ENCODE measurements around the gene GLIPR1L2. TPM values are rescaled to one million over a fixed set of nuclear protein-coding genes. Genes with fewer than 3 reads are reported as not detected.
A peak's percentile ranks its signal among the peaks of the same experiment; 100 is the strongest.

The GLIPR1L2 gene
- total RNA-seq, 1 donor from 2014 or later = 0.68 TPM

DNA sequence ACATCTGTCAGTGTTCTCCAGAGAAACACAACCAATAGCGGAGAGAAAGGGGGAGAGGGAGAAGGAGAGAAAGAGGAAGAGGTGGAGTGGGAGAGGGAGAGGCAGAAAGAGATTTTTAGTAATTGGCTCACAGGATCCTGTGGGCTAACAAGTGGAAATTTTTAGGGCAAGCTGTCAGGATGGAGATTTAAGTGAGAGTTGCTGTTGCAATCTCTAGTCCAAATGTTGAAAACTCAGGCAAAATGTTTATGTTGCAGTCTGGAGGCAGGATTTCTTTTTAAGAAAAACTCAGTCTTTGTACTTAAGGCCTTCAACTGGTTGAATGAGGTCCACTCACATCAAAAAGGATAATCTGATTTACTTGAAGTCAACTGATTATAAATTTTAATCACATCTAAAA is 12.5 kb upstream of the GLIPR1L2 start:
- no peaks in the 10 kb centered on the region for H3K4me1 ChIP-seq
- no peak for DNase-seq
- ATAC-seq = no peak
- no peaks in the 10 kb centered on the region for H3K36me3 ChIP-seq
- no peaks in the 10 kb centered on the region for H3K27me3 ChIP-seq (ENCODE audit: low read depth)
- no peak overlapping the region for H3K4me3 ChIP-seq
- no peak overlapping the region for H3K27ac ChIP-seq
- TF ChIP-seq, protein P1, sequence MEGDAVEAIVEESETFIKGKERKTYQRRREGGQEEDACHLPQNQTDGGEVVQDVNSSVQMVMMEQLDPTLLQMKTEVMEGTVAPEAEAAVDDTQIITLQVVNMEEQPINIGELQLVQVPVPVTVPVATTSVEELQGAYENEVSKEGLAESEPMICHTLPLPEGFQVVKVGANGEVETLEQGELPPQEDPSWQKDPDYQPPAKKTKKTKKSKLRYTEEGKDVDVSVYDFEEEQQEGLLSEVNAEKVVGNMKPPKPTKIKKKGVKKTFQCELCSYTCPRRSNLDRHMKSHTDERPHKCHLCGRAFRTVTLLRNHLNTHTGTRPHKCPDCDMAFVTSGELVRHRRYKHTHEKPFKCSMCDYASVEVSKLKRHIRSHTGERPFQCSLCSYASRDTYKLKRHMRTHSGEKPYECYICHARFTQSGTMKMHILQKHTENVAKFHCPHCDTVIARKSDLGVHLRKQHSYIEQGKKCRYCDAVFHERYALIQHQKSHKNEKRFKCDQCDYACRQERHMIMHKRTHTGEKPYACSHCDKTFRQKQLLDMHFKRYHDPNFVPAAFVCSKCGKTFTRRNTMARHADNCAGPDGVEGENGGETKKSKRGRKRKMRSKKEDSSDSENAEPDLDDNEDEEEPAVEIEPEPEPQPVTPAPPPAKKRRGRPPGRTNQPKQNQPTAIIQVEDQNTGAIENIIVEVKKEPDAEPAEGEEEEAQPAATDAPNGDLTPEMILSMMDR (IDR thresholded peaks at IDR 0.05) = no peak
- intact Hi-C loops (cut with DNase I) = no loop called here
- no peaks in the 10 kb centered on the region for H3K9me3 ChIP-seq

DNA sequence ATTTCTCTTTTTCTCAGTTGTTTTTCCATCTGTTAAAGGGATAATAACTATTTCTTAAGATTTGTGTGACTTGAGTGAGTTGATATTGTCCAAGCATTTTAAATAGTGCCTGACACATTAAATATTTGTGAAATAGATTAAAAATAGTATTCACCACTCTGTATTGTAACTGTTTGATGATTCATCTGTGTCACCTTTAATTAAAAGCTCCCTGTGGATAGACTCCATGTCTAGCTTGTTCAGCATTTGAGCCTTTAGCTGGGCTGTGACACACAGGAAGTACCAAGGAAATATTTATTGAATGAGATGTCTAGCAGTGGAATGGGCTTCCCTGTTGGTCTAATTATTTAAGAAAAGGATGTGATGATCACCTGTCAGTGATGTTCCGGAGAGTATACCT is 1.8 kb upstream of the GLIPR1L2 start:
- Histone ChIP-seq H3K4me1 (peaks cover 23% of the 10 kb centered on the region), H3K9me3 (no peaks in the 10 kb centered on the region), H3K4me3 (peak overlapping the region; percentile 65), H3K36me3 (no peaks in the 10 kb centered on the region), H3K27ac (peak overlapping the region; percentile 91), H3K27me3 (ENCODE audit: low read depth) (no peaks in the 10 kb centered on the region)
- TF ChIP-seq, protein P1 (IDR thresholded peaks at IDR 0.05) = no peak
- no peak for ATAC-seq
- intact Hi-C loops (cut with DNase I) = no loop called here
- no peak for DNase-seq

DNA sequence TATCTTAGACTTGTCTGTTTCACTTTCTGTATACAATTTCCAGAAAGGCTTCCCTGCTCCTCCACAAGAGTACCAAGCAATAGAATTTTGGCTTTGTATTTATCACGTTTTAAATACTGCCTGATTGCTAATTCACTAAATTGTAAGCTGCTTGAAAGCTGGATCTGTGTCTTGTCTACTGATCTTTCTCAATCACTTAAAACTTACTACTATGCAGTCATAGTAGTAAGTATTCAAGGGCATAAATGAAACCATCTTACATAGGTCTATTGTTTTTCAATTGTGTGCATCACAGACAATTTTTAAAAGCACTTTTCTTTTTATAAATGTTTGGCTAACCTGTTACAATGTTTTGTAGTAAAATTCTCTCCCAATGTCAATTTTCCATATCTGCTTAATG is 1.2 kb upstream of the GLIPR1L2 start:
- ATAC-seq = no peak
- H3K27me3 ChIP-seq (ENCODE audit: low read depth) = no peaks in the 10 kb centered on the region
- peak overlapping the region; percentile 65 for H3K4me3 ChIP-seq
- TF ChIP-seq, protein P1 (IDR thresholded peaks at IDR 0.05) = no peak
- no peaks in the 10 kb centered on the region for H3K36me3 ChIP-seq
- DNase-seq = no peak
- H3K4me1 ChIP-seq = peaks cover 23% of the 10 kb centered on the region
- no peaks in the 10 kb centered on the region for H3K9me3 ChIP-seq
- intact Hi-C loops (cut with DNase I) = no loop called here
- peak overlapping the region; percentile 91 for H3K27ac ChIP-seq

DNA sequence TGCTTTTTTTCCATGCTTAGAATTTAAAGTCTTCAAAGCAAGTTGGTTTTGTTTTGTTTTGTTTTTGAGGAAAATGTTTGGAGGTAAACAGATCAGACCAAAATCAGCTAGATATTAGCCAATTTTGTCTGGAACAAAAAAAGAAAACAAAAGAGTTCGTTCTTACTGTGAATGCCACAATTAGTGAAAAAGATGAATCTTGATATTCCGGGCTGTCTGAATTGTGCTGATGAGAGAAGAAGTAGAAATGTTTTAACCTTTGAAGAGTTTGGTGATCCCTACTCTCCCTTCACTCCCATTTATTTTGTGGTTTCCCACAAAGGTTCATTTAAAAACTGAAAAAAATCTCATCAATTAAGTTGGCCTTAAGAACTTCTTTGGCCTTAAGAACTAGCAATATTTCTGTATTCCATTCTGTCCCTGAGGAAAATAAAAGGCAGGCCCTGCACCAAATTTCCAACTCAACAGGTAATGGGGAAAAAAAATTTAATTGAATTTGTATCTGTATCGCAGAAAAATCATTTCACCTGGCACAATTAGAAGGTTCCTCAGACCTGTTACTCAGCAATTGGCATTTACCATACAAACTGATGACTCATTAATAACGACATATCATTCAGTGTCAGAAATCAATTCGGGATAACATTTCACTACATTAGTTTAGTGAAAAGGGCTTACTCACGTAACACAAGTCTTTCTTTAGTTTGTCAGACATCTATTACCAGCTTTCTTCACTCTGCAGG is 562 bp upstream of the GLIPR1L2 start:
- peak in 1 of 2 donors; percentile 60 for ATAC-seq
- Histone ChIP-seq H3K36me3 (no peaks in the 10 kb centered on the region), H3K4me1 (peaks cover 23% of the 10 kb centered on the region), H3K27me3 (ENCODE audit: low read depth) (no peaks in the 10 kb centered on the region), H3K4me3 (peak overlapping the region; percentile 65), H3K9me3 (no peaks in the 10 kb centered on the region), H3K27ac (peak overlapping the region; percentile 91)
- TF ChIP-seq, protein P1 (IDR thresholded peaks at IDR 0.05) = no peak
- intact Hi-C loops (cut with DNase I) = no loop called here
- DNase-seq = no peak

DNA sequence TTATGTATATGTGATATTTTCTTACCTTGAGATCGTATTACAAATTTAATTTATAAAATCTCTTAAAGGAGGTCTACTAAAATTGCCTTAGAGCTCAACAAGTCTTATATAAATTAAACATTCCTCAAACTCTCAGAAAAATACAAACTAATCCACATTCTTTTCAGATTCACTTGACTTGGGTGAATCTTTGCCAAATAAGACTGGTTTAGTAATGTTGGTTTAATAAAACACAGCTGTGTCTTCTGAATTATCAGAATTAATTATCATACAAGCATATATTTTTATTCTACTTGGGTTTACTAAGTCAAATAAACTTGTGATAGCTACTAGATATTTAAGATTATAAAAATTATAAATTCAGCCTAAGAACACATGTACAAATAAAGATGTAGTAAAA is 13.3 kb downstream of the GLIPR1L2 start:
- TF ChIP-seq, protein P1 (IDR thresholded peaks at IDR 0.05) = no peak
- H3K27ac ChIP-seq = no peak overlapping the region
- no peaks in the 10 kb centered on the region for H3K27me3 ChIP-seq (ENCODE audit: low read depth)
- no peaks in the 10 kb centered on the region for H3K4me1 ChIP-seq
- no peak overlapping the region for H3K4me3 ChIP-seq
- intact Hi-C loops (cut with DNase I) = no loop called here
- no peak for ATAC-seq
- no peak for DNase-seq
- no peaks in the 10 kb centered on the region for H3K9me3 ChIP-seq
- no peaks in the 10 kb centered on the region for H3K36me3 ChIP-seq

Data from lower lobe of right lung (tissue), 2 donors.